DMS79 (cell line): Measurements from ENCODE around the gene MPRIP.

Experiments used
- DNase-seq: peaks from one replicate; lab custom pipeline; 2025; lab: John Stamatoyannopoulos, UW

The MPRIP gene

DNA sequence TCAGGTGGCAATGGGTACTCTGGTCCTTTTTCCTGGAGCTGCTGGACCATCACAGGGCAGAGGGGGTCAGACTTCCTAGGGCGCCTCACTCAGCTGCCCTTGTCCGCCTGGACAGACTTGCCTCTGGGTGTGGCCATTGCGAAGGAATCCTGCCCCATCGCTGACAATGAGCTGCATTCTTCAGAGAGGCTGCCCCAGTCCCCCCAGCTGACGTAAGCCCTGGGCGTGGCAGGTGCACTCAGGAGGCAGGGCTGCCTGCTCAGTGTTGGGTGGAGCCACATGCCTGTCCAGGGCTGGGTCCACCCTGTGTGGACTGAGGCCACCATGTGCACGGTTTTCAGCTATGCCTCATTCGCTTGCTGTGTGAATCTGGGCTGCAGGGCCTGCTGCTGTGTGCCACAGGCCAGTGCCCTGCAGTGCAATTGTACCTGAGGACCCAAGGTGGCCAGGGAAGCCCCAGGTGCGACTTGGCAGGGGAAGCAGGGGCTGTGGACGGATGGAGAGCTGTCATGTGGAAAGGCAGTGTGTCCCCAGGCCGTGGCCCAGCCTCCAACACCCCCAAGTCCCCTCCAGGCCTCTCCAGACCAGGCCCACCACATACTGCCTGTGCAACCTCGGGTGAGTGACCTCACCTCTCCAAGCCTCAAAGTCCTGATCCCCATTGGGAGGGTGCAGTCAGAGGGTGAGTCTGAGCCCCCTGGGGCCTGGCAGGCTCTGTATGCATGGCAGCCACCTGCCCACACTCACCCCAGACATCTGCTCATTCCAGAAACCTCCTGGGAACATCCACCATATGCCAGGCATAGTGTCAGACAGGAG is 14.0 kb upstream of the MPRIP start:
- no peak for DNase-seq

DNA sequence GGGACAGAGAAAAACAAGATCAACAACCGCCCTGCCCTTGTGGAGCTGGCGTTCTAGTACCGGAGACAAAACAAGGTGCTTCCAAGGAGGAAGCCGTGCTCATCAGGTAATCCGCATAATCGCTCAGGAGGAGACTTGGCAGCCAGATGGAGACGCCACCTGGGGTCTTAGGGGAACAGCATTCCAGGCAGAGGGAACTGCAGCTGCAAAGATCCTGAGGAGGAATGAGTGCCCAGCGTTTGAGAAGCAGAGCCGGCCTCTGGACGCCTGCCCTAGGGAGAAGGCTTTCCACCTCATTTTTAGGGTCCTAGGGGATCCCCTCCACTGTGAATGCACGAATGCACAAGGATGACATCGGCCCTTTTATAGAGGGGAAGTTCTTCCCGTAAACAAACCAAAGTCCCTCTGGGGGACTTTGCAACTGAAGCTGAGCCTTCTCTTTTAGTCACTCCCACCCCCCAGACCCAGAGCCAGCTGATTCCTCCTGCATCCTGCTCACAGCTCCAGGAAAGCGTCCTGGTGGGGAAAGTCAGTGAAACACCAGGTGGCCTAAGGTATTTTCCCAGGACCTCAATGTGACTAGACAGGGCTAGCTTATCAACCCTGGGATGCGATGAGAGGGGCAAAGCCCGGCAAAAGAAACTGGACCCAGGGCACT is 13.2 kb upstream of the MPRIP start:
- DNase-seq: no peak

DNA sequence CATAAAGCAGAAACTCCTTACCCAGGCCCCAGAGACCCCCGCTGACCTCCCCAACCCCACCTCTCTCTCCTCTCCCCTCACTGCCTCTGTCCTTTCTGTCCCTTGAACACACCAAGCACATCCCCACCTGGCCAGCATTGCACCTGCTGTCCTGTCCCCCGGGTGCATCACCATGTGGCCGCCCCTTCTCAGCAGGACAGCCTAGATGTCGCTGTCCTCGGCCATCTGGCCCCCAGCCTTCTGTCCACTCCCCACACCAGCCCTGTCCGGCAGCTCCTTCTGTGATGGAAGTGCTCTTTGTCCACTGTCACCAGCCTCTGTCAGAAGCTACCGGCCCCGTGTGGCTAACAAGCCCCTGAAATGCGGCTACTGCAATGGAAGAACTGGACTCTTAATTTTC is 12.3 kb upstream of the MPRIP start:
- no peak for DNase-seq

- no peak for DNase-seq
These were observed 11.6 kb upstream of the MPRIP start for GRCh38 chr17:17030515-17031211.

DNA sequence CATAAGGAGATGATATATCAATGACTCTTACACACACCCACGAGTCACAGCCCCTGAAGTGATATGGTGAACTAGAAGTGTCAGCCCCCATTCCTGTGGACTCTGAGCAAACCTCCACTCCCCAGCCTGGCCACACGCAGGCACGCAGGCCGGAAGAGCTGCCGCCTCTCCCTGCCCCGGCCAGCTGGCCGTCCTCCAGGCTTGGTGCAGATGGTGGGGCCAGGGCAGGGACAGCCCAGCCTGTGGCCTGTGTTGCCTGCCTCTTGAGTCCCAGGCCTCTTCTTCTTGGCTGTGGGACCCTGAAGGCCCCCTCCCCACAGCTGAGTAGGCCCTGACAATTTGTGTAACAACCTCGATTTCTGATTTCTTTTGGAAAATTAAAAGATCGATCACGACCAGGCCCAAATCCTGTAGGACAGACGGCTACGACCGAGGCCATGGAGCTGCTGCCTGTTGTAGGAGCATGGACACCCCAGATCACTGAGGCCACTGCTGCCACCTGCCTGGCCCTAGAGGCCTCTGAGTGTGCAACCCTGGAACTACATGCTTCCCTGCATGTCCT is 10.0 kb upstream of the MPRIP start:
- DNase-seq: no peak

GRCh38 chr17:17033466-17033865 is 8.8 kb upstream of the MPRIP start:
- DNase-seq: no peak

DNA sequence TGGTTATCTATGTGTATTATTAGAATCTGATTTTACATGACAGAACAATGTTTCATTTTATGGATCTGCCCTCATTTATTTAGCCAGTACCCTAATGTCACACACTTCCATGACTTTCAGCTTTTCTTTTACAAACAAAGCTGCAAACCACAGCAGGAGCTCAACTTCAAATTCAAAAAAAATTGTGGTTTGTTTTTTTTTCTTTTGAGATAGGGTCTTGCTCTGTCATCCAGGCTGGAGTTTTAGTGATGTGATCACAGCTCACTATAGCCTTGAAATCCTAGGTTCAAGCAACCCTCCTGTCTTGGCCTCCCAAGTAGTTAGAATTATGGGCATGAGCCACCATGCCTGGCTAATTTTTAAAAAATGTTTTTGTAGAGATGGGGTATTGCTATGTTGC is 8.2 kb upstream of the MPRIP start:
- DNase-seq: no peak

DNA sequence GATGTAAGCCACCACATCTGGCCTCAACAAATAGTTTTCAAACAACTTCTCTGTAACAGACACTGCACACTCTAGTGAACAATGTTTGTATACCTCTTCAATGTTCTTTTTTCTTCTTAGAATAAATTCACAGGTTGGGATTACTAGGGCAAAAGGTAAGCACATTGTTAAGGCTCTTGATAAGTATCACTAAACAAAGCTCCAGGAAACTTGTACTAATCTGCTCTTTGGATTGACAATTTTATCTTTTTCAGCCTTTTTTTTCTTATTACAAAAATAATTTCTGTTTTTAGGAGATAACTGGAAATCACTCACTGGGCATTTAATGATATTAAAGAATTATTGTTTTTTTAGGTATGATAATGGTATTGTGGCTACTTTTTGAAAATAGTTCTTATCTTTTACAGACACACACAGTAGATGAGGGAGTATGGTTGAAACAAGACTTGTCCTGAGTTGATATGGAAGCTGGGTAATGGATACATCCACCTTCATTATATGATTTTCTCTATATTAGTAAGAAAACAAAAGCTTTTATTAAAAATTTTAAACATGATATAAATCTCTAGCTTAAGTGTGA is 7.7 kb upstream of the MPRIP start:
- DNase-seq: no peak

DNA sequence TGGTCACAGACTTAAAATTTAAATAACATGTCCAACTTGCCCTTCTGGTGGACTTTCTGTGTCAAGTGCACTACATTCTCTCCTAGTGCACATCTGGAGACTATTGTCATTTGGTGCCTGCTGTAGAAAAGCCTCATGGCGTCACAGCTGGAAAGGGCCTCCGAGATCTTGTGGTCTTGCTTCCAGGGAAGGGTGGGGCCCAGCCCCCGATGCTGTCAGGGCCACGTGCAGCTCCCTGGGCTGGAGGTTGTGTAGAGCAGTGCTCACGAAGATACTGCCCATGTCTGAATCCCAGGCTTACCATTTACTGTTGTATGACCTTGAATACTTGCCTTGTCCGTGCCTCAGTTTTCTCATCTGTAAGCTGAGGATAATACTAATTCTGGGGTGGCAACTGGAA is 6.8 kb upstream of the MPRIP start:
- DNase-seq: no peak

DNA sequence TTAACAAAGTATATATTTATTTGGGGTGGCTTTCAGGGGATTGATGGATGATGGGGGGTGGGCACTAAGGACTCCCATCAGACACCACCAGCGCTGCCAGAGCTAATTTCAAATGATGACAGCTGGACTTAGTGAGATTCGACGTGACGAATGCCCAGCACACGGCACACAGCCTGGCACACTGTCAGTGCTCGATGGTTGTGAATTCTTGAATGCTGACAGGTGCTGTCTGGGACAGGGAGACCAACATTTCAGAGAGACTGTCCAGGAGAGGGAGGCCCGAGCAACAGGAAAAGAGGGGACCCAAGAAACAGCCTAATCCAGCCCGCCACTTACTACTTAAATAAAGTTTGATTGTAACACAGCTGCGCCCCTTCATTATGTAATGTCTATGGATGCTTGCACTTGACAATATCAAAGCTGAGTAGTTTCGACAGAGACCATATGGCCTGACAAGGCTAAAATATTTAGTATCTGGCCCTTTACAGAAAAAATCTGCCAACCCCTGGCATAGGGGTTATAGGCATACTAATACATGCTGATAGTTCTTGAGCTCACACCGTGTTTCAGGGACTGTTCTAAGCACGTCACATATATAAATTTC is 6.2 kb upstream of the MPRIP start:
- DNase-seq: no peak

- no peak for DNase-seq
These were observed 5.7 kb upstream of the MPRIP start for GRCh38 chr17:17036524-17036998.

GRCh38 chr17:17039911-17040310 is 2.3 kb upstream of the MPRIP start:
- DNase-seq: no peak

- no peak for DNase-seq
These were observed 1.2 kb upstream of the MPRIP start for GRCh38 chr17:17041018-17041521.

DNA sequence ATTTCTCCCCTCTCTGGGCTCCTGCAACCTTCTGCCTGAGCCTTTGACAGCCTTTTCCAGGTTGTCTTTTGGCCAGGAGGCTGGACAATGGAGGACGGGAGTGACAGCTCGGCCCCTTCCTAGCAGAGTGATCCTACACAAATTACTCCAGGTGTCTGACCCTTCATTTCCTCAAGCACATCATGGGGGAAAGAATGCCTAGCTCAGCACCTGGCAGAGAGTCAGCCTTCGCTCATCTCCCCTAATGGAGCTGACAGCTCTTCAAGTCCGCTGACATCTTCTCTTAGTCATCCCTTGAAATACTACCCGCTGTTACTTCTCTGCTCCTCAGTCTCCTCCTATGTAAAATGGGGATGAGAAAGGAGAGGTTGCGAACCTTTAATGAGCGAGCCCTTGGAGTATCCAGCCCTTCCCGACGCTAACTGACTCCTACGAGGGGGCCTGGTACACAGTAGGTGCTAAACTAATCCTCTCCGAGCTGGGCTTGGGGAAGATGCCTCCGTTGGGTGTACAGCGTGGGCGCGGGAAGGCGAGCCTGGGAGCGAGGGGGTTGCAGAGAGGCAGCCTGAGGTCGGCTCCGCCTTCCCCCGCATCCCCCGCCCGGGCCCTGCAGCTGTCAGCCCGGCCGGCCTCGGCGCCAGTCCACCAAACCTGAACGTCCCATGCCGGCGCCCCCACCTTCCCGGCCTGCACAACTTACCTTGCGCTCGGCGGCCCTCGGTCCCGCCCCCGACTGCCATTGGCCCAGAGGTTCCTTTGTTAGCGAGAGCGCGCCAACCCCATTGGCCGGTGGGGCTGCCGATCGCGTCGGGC is 480 bp upstream of the MPRIP start:
- DNase-seq: peak; percentile 77

DNA sequence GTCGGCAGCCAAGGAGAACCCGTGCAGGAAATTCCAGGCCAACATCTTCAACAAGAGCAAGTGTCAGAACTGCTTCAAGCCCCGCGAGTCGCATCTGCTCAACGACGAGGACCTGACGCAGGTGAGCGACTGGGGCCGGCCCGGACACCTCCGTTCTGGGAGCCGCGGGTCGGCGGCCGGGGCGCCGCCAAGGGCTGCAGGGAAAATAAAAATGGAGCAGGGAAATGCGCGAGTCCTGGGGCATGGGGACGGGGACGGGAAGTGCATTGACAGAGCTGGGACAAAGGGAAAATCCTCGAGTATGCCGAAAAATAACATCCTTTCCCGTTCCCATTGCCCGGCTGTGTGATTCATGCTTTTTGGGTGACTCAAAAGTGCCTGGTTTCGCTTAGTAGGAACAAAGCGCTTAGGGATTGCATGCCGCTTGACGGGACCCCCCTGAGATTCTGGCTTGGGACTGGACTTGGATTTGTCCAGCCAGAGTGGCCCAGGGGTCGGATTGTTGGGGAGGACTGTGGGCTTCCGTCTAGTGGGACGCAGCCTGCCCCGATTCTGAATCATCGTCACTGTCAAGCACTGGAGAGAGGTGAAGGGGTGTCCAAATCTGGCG is 699 bp downstream of the MPRIP start:
- no peak for DNase-seq

- DNase-seq: no peak
These were observed 1.4 kb downstream of the MPRIP start for GRCh38 chr17:17043461-17044271.

DNA sequence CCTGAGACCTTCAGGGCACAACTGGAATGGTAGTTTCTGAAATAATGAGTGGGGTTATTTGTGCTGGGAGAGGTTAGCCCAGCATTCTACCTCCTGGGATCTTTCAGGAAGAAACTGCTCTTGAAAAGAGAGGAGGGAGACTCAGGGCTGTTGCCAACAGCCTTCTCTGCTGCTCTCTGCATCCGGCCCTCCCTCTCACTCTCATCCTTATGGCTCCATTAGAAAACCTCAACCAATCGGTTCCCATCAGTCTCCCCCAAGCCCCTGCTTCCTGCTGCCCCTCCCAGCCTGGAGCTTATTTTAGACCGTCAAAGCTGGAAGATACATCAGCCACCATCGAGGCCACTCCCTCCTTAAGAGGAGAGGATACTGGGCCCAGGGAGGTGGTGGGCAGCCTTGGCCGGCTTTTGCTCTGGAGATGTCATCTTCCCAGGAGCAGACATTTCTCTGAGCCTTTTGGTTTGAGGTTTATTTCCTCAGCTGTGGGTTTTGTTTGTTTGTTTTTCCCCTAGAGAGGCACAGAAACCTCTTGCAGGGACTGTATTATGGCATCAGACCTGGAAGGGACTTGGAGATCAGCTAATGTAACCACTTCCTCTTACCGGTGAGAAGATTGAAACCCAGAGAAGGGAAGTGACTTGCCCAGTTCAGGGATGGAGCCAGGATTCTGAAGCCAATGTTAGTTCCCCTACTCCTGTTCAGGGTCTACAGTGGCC is 2.7 kb downstream of the MPRIP start:
- DNase-seq: peak; percentile 34

- no peak for DNase-seq
These were observed 5.8 kb downstream of the MPRIP start for GRCh38 chr17:17048106-17048505.
